ENCODE results near the gene ZNF335. TPM values are rescaled to one million over a fixed set of nuclear protein-coding genes. Genes with fewer than 3 reads are reported as not detected.

ZNF335 gene
- total and polyA plus RNA-seq, 2 of the 13 experiments (the other 11 are each of a cell fraction or from before 2014, with no cell fraction given) = 9.7 to 13.7 TPM

DNA sequence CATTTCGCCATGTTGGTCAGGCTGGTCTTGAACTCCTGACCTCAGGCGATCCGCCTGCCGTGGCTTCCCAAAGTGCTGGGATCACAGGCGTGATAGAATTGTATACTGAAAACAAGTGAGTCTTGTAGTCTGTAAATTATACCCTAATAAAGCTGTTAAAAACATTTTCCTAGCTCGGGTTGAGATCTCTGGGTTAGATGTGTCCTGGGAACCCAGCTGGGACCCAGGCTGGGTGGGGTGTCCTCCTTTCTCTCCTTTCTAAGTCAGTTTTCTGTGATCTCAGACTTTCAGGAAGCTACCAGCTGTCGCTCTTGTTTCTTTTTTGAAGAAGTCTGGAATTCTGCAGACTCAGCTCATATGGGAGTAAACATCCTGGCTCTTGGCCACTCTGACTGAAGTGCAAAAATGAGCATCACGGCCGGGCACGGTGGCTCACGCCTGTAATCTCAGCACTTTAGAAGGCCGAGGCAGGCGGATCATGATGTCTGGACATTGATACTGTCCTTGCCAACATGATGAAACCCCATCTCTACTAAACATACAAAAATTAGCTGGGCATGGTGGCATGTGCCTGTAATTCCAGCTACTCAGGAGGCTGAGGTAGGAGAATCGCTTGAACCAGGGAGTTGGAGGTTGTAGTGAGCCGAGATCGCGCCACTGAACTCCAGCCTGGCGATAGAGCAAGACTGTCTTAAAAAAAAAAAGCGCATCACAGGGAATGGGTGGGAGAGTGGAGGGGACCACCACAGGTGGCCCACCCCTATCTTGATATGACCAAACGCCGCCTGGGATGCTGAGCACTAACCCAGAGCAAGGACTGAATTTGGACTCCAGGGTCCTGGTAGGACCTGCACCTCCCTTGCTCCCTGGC is 47.4 kb downstream of the ZNF335 start (continued):
- TF ChIP-seq, protein P1, sequence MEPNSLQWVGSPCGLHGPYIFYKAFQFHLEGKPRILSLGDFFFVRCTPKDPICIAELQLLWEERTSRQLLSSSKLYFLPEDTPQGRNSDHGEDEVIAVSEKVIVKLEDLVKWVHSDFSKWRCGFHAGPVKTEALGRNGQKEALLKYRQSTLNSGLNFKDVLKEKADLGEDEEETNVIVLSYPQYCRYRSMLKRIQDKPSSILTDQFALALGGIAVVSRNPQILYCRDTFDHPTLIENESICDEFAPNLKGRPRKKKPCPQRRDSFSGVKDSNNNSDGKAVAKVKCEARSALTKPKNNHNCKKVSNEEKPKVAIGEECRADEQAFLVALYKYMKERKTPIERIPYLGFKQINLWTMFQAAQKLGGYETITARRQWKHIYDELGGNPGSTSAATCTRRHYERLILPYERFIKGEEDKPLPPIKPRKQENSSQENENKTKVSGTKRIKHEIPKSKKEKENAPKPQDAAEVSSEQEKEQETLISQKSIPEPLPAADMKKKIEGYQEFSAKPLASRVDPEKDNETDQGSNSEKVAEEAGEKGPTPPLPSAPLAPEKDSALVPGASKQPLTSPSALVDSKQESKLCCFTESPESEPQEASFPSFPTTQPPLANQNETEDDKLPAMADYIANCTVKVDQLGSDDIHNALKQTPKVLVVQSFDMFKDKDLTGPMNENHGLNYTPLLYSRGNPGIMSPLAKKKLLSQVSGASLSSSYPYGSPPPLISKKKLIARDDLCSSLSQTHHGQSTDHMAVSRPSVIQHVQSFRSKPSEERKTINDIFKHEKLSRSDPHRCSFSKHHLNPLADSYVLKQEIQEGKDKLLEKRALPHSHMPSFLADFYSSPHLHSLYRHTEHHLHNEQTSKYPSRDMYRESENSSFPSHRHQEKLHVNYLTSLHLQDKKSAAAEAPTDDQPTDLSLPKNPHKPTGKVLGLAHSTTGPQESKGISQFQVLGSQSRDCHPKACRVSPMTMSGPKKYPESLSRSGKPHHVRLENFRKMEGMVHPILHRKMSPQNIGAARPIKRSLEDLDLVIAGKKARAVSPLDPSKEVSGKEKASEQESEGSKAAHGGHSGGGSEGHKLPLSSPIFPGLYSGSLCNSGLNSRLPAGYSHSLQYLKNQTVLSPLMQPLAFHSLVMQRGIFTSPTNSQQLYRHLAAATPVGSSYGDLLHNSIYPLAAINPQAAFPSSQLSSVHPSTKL (CRISPR knock-in tag; IDR thresholded peaks at IDR 0.05) = peak; percentile 59
- TF ChIP-seq, protein P2, sequence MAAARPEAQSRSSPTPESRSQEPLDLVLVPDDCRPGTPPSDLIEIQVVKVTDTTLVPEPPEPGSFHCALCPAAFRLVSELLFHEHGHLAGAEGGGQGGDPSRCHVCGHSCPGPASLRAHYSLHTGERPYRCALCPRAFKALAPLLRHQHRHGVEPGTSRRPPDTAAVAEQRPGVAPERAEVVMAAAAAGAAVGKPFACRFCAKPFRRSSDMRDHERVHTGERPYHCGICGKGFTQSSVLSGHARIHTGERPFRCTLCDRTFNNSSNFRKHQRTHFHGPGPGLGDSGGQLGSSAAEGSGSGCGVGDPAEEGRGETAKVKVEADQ (CRISPR knock-in tag; IDR thresholded peaks at IDR 0.05; ENCODE audit: borderline replicate concordance) = no peak
- TF ChIP-seq SPEN (CRISPR knock-in tag; IDR thresholded peaks at IDR 0.05; ENCODE audit: low read depth) (peak; percentile 37; the same call in 1 of the 2 replicates), ZNF839 (CRISPR knock-in tag; IDR thresholded peaks at IDR 0.05; ENCODE audit: borderline replicate concordance) (peak; percentile 25; the same call in 1 of the 2 replicates), XBP1 (CRISPR knock-in tag; IDR thresholded peaks at IDR 0.05) (no peak), ESRRA (CRISPR knock-in tag; IDR thresholded peaks at IDR 0.05; ENCODE audit: low read depth) (0 out of 2 replicates have a peak, but pooled peaks have one; percentile 32), ZNF331 (CRISPR knock-in tag; IDR thresholded peaks at IDR 0.05) (0 out of 2 replicates have a peak, but pooled peaks have one; percentile 29), RFX5 (IDR thresholded peaks at IDR 0.05; ENCODE audit: low read depth, low read length) (peak; percentile 30; the same call in 1 of the 2 replicates), HOXA9 (CRISPR knock-in tag; IDR thresholded peaks at IDR 0.05; ENCODE audit: borderline replicate concordance) (no peak), SMYD3 (CRISPR knock-in tag; IDR thresholded peaks at IDR 0.05) (0 out of 2 replicates have a peak, but pooled peaks have one; percentile 35), KLF15 (CRISPR knock-in tag; IDR thresholded peaks at IDR 0.05; ENCODE audit: borderline replicate concordance) (no peak), ZKSCAN5 (CRISPR knock-in tag; IDR thresholded peaks at IDR 0.05) (no peak), ZNF530 (CRISPR knock-in tag; IDR thresholded peaks at IDR 0.05; ENCODE audit: low read depth) (no peak), POLR2AphosphoS5 (IDR thresholded peaks at IDR 0.05; ENCODE audit: low read depth, low read length) (no peak), SALL1 (CRISPR knock-in tag; IDR thresholded peaks at IDR 0.05) (peak; percentile 67), FOXK2 (IDR thresholded peaks at IDR 0.05) (peak; percentile 78), ZNF468 (CRISPR knock-in tag; IDR thresholded peaks at IDR 0.05) (no peak), HNRNPH1 (optimal IDR thresholded peaks at IDR 0.05; ENCODE audit: low read depth, low read length) (no peak), JDP2 (CRISPR knock-in tag; IDR thresholded peaks at IDR 0.05; ENCODE audit: borderline replicate concordance) (no peak), RARA (CRISPR knock-in tag; IDR thresholded peaks at IDR 0.05) (peak; percentile 72)
- TF ChIP-seq, protein P3, sequence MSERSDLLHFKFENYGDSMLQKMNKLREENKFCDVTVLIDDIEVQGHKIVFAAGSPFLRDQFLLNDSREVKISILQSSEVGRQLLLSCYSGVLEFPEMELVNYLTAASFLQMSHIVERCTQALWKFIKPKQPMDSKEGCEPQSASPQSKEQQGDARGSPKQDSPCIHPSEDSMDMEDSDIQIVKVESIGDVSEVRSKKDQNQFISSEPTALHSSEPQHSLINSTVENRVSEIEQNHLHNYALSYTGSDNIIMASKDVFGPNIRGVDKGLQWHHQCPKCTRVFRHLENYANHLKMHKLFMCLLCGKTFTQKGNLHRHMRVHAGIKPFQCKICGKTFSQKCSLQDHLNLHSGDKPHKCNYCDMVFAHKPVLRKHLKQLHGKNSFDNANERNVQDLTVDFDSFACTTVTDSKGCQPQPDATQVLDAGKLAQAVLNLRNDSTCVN (CRISPR knock-in tag; IDR thresholded peaks at IDR 0.05; ENCODE audit: borderline replicate concordance) = peak; percentile 5; the same call in 1 of the 2 replicates
- TF ChIP-seq, protein P4, sequence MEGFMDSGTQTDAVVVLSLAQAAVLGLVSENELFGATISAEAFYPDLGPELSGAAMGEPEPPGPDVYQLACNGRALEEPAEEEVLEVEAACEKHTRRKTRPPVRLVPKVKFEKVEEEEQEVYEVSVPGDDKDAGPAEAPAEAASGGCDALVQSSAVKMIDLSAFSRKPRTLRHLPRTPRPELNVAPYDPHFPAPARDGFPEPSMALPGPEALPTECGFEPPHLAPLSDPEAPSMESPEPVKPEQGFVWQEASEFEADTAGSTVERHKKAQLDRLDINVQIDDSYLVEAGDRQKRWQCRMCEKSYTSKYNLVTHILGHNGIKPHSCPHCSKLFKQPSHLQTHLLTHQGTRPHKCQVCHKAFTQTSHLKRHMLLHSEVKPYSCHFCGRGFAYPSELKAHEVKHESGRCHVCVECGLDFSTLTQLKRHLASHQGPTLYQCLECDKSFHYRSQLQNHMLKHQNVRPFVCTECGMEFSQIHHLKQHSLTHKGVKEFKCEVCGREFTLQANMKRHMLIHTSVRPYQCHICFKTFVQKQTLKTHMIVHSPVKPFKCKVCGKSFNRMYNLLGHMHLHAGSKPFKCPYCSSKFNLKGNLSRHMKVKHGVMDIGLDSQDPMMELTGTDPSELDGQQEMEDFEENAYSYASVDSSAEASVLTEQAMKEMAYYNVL (CRISPR knock-in tag; IDR thresholded peaks at IDR 0.05; ENCODE audit: borderline replicate concordance) = peak; percentile 37; the same call in 1 of the 2 replicates

All from HepG2 (cell line).